ENCODE results near the gene TMEM217.
"Not testable (repeated sequence)": the region's sequence is repeated elsewhere in the genome, so short reads cannot be mapped to it uniquely, and the experiment has no call there.

The TMEM217 gene

GRCh38 chr6:37187321-37188022, 70.5 kb downstream of the TMEM217 start:
- FAIRE-seq: no peak
- no peak for DNase-seq (ENCODE audit: insufficient read length, low spot score)

- FAIRE-seq; DNase-seq (ENCODE audit: insufficient read length, low spot score): not testable (repeated sequence)
Measured at GRCh38 chr6:37185949-37186720, 71.8 kb downstream of the TMEM217 start.

- FAIRE-seq (no peak), DNase-seq (ENCODE audit: insufficient read length, low spot score) (no peak)
Measured at GRCh38 chr6:37182736-37183590, 75.0 kb downstream of the TMEM217 start.

- not testable (repeated sequence) for FAIRE-seq; DNase-seq (ENCODE audit: insufficient read length, low spot score)
Measured at GRCh38 chr6:37180610-37181009, 77.3 kb downstream of the TMEM217 start.

- DNase-seq (ENCODE audit: insufficient read length, low spot score): no peak
- FAIRE-seq: no peak
Measured at GRCh38 chr6:37180075-37180474, 77.9 kb downstream of the TMEM217 start.

GRCh38 chr6:37177935-37178517, 79.9 kb downstream of the TMEM217 start:
- DNase-seq (ENCODE audit: insufficient read length, low spot score) (no peak), FAIRE-seq (no peak)

GRCh38 chr6:37177077-37177934, 80.6 kb downstream of the TMEM217 start:
- no peak for DNase-seq (ENCODE audit: insufficient read length, low spot score)
- no peak for FAIRE-seq

- FAIRE-seq: no peak
Measured at GRCh38 chr6:37176268-37177076, 81.5 kb downstream of the TMEM217 start.

GRCh38 chr6:37175332-37176267, 82.3 kb downstream of the TMEM217 start:
- DNase-seq (ENCODE audit: insufficient read length, low spot score) (no peak), FAIRE-seq (no peak)

More at GRCh38 chr6:37176268-37177076, 81.5 kb downstream of the TMEM217 start:
- DNase-seq (ENCODE audit: insufficient read length, low spot score): no peak

- no peak for DNase-seq (ENCODE audit: insufficient read length, low spot score)
- no peak for FAIRE-seq
Measured at GRCh38 chr6:37174515-37175331, 83.2 kb downstream of the TMEM217 start.

GRCh38 chr6:37174196-37174514, 83.8 kb downstream of the TMEM217 start:
- FAIRE-seq (no peak), DNase-seq (ENCODE audit: insufficient read length, low spot score) (no peak)

- FAIRE-seq (no peak), DNase-seq (ENCODE audit: insufficient read length, low spot score) (no peak)
Measured at GRCh38 chr6:37173493-37174195, 84.3 kb downstream of the TMEM217 start.

GRCh38 chr6:37172912-37173492, 84.9 kb downstream of the TMEM217 start:
- FAIRE-seq: no peak
- no peak for DNase-seq (ENCODE audit: insufficient read length, low spot score)

- FAIRE-seq: peak; percentile 97
Measured at GRCh38 chr6:37171970-37172812, 85.8 kb downstream of the TMEM217 start.

GRCh38 chr6:37171201-37171969, 86.6 kb downstream of the TMEM217 start:
- no peak for DNase-seq (ENCODE audit: insufficient read length, low spot score)

More at GRCh38 chr6:37171970-37172812, 85.8 kb downstream of the TMEM217 start:
- no peak for DNase-seq (ENCODE audit: insufficient read length, low spot score)

More at GRCh38 chr6:37171201-37171969, 86.6 kb downstream of the TMEM217 start:
- FAIRE-seq: no peak

Data from GM19239 (cell line).